HepG2 (cell line): ENCODE measurements around the gene C1orf115.

Experiments used
- EP300 ChIP-seq, 3 experiments: sonication (generic) in 1 of 3; formaldehyde crosslinking in 1 of 3; IDR thresholded peaks; 2 replicates each; pipeline versions ENCODE4 v1.5.1 to v1.6.1; 2011 to 2020; ENCODE audit warnings: low read depth in 2 of 3, low read length in 2 of 3, borderline replicate concordance in 1 of 3, improper control_type of control experiment in 1 of 3, mild to moderate bottlenecking in 1 of 3, missing genetic modification reagents in 1 of 3, moderate library complexity in 1 of 3
- EZH2 ChIP-seq: conservative IDR thresholded peaks from 2 replicates; pipeline ENCODE4 v1.6.1; 2012; ENCODE audit warnings: mild to moderate bottlenecking, low read depth, low read length, moderate library complexity
- HDAC2 ChIP-seq: sonication (generic); formaldehyde crosslinking; IDR thresholded peaks from 2 replicates; pipeline ENCODE4 v1.4.0; 2020; ENCODE audit warnings: missing genetic modification reagents
- NONO ChIP-seq, 2 experiments: fragments of 450-650 bp in 1 of 2; sonication (generic) in 1 of 2; formaldehyde crosslinking in 1 of 2; IDR thresholded peaks in 1 of 2; conservative IDR thresholded peaks in 1 of 2; 2 replicates each; pipeline versions ENCODE4 v1.6.1 to v1.8.0; 2017 to 2022; ENCODE audit warnings: mild to moderate bottlenecking in 1 of 2, missing genetic modification reagents in 1 of 2, moderate library complexity in 1 of 2
- SAFB2 ChIP-seq: sonication (generic); formaldehyde crosslinking; IDR thresholded peaks from 2 replicates; pipeline ENCODE4 v1.5.1; 2020; ENCODE audit warnings: missing genetic modification reagents, low read depth, mild to moderate bottlenecking, borderline replicate concordance
- SP140L ChIP-seq: sonication (generic); formaldehyde crosslinking; IDR thresholded peaks from 2 replicates; pipeline ENCODE4 v1.4.0; 2020; ENCODE audit warnings: missing genetic modification reagents, borderline replicate concordance
- SRSF1 ChIP-seq: fragments of 200-400 bp; formaldehyde crosslinking; optimal IDR thresholded peaks from 2 replicates; pipeline ENCODE3; 2017; ENCODE audit warnings: mild to moderate bottlenecking, low read depth, low read length, moderate library complexity
- ZNF558 ChIP-seq: sonication (generic); formaldehyde crosslinking; IDR thresholded peaks from 2 replicates; pipeline ENCODE4 v1.9.0; 2022; ENCODE audit warnings: mild to moderate bottlenecking, missing genetic modification reagents, borderline replicate concordance
- TF ChIP-seq, protein P1 (sequence below): sonication (generic); formaldehyde crosslinking; IDR thresholded peaks from 2 replicates; pipeline ENCODE4 v1.4.0; 2020; ENCODE audit warnings: missing genetic modification reagents
- TF ChIP-seq, protein P2 (sequence below): sonication (generic); formaldehyde crosslinking; IDR thresholded peaks from 2 replicates; pipeline ENCODE4 v1.5.0; 2020; ENCODE audit warnings: mild to moderate bottlenecking, missing genetic modification reagents, moderate library complexity
- TF ChIP-seq, protein P3 (sequence below), 2 experiments: IDR thresholded peaks; 2 replicates each; pipeline ENCODE4 v1.6.1; 2011 to 2012; ENCODE audit warnings: low read length in 2 of 2, borderline replicate concordance in 1 of 2, low read depth in 1 of 2, mild to moderate bottlenecking in 1 of 2, moderate library complexity in 1 of 2
- TF ChIP-seq, protein P4 (sequence below): sonication (generic); formaldehyde crosslinking; IDR thresholded peaks from 2 replicates; pipeline ENCODE4 v1.4.0; 2020; ENCODE audit warnings: low read depth, mild to moderate bottlenecking, missing genetic modification reagents
- TF ChIP-seq, protein P5 (sequence below): IDR thresholded peaks from 2 replicates; pipeline ENCODE4 v1.6.1; 2018; ENCODE audit warnings: missing genetic modification reagents, mild to moderate bottlenecking, missing compliant biosample characterization

DNA sequence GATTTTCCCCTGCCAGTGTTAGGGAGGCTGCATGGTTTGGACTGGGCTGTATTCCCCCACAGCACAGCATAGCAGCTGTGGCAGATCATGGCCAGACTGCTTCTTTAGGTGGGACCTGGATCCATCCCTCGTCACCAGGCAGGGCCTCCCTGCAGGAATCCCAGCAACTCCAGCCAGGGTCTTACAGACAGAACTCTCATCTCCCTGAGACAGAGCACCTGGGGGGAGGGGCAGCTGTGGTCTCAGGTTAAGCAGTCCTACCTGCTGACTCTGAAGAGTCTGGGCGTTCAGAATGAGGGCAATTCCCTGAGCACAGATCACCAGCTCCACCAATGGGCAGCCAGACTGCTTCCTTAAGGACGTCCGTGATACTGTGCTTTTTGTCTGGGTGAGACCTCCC is 47.9 kb upstream of the C1orf115 start:
- TF ChIP-seq NONO (IDR thresholded peaks at IDR 0.05): no peak
- no peak for TF ChIP-seq NONO (CRISPR knock-in tag; conservative IDR thresholded peaks at IDR 0.05)
- TF ChIP-seq, protein P1, sequence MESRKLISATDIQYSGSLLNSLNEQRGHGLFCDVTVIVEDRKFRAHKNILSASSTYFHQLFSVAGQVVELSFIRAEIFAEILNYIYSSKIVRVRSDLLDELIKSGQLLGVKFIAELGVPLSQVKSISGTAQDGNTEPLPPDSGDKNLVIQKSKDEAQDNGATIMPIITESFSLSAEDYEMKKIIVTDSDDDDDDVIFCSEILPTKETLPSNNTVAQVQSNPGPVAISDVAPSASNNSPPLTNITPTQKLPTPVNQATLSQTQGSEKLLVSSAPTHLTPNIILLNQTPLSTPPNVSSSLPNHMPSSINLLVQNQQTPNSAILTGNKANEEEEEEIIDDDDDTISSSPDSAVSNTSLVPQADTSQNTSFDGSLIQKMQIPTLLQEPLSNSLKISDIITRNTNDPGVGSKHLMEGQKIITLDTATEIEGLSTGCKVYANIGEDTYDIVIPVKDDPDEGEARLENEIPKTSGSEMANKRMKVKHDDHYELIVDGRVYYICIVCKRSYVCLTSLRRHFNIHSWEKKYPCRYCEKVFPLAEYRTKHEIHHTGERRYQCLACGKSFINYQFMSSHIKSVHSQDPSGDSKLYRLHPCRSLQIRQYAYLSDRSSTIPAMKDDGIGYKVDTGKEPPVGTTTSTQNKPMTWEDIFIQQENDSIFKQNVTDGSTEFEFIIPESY: no peak
- TF ChIP-seq EZH2: no peak
- no peak for TF ChIP-seq EP300 (IDR thresholded peaks at IDR 0.05; ENCODE audit: low read depth in 2 of 2, low read length in 2 of 2)
- TF ChIP-seq EP300 (CRISPR knock-in tag; IDR thresholded peaks at IDR 0.05; ENCODE audit: borderline replicate concordance): no peak
- TF ChIP-seq, protein P2, sequence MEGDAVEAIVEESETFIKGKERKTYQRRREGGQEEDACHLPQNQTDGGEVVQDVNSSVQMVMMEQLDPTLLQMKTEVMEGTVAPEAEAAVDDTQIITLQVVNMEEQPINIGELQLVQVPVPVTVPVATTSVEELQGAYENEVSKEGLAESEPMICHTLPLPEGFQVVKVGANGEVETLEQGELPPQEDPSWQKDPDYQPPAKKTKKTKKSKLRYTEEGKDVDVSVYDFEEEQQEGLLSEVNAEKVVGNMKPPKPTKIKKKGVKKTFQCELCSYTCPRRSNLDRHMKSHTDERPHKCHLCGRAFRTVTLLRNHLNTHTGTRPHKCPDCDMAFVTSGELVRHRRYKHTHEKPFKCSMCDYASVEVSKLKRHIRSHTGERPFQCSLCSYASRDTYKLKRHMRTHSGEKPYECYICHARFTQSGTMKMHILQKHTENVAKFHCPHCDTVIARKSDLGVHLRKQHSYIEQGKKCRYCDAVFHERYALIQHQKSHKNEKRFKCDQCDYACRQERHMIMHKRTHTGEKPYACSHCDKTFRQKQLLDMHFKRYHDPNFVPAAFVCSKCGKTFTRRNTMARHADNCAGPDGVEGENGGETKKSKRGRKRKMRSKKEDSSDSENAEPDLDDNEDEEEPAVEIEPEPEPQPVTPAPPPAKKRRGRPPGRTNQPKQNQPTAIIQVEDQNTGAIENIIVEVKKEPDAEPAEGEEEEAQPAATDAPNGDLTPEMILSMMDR (CRISPR knock-in tag): no peak
- TF ChIP-seq SRSF1: no peak
- no peak for TF ChIP-seq HDAC2
- TF ChIP-seq, protein P3, sequence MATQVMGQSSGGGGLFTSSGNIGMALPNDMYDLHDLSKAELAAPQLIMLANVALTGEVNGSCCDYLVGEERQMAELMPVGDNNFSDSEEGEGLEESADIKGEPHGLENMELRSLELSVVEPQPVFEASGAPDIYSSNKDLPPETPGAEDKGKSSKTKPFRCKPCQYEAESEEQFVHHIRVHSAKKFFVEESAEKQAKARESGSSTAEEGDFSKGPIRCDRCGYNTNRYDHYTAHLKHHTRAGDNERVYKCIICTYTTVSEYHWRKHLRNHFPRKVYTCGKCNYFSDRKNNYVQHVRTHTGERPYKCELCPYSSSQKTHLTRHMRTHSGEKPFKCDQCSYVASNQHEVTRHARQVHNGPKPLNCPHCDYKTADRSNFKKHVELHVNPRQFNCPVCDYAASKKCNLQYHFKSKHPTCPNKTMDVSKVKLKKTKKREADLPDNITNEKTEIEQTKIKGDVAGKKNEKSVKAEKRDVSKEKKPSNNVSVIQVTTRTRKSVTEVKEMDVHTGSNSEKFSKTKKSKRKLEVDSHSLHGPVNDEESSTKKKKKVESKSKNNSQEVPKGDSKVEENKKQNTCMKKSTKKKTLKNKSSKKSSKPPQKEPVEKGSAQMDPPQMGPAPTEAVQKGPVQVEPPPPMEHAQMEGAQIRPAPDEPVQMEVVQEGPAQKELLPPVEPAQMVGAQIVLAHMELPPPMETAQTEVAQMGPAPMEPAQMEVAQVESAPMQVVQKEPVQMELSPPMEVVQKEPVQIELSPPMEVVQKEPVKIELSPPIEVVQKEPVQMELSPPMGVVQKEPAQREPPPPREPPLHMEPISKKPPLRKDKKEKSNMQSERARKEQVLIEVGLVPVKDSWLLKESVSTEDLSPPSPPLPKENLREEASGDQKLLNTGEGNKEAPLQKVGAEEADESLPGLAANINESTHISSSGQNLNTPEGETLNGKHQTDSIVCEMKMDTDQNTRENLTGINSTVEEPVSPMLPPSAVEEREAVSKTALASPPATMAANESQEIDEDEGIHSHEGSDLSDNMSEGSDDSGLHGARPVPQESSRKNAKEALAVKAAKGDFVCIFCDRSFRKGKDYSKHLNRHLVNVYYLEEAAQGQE (IDR thresholded peaks at IDR 0.05; ENCODE audit: borderline replicate concordance in 1 of 2, low read depth in 1 of 2, low read length in 2 of 2): no peak
- TF ChIP-seq SAFB2 (CRISPR knock-in tag): no peak
- TF ChIP-seq, protein P4, sequence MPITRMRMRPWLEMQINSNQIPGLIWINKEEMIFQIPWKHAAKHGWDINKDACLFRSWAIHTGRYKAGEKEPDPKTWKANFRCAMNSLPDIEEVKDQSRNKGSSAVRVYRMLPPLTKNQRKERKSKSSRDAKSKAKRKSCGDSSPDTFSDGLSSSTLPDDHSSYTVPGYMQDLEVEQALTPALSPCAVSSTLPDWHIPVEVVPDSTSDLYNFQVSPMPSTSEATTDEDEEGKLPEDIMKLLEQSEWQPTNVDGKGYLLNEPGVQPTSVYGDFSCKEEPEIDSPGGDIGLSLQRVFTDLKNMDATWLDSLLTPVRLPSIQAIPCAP (CRISPR knock-in tag): no peak
- TF ChIP-seq ZNF558: no peak
- TF ChIP-seq SP140L: no peak
- TF ChIP-seq, protein P5, sequence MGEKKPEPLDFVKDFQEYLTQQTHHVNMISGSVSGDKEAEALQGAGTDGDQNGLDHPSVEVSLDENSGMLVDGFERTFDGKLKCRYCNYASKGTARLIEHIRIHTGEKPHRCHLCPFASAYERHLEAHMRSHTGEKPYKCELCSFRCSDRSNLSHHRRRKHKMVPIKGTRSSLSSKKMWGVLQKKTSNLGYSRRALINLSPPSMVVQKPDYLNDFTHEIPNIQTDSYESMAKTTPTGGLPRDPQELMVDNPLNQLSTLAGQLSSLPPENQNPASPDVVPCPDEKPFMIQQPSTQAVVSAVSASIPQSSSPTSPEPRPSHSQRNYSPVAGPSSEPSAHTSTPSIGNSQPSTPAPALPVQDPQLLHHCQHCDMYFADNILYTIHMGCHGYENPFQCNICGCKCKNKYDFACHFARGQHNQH (CRISPR knock-in tag): no peak
